Epithelial cell of esophagus (primary cell): ENCODE results near the gene ARHGEF39.

ENCODE experiments used
- DNase-seq: peaks from one replicate; pipeline ENCODE4 v3.0.0; 2010; ENCODE audit warnings: low read depth
- H3K4me3 ChIP-seq: 2 replicates; pipeline ENCODE4 v1.5.1; 2011; ENCODE audit warnings: mild to moderate bottlenecking, low read length, control low read depth
- TF ChIP-seq, protein P1 (sequence below): IDR thresholded peaks from 2 replicates; pipeline ENCODE4 v1.5.1; 2011; ENCODE audit warnings: low read depth, mild to moderate bottlenecking, low read length, control low read depth, inconsistent platforms; ENCODE audit not compliant: insufficient read depth; ENCODE audit errors: missing control alignments

The ARHGEF39 gene

GRCh38 chr9:35710818-35711500 is 46.0 kb upstream of the ARHGEF39 start:
- TF ChIP-seq, protein P1, sequence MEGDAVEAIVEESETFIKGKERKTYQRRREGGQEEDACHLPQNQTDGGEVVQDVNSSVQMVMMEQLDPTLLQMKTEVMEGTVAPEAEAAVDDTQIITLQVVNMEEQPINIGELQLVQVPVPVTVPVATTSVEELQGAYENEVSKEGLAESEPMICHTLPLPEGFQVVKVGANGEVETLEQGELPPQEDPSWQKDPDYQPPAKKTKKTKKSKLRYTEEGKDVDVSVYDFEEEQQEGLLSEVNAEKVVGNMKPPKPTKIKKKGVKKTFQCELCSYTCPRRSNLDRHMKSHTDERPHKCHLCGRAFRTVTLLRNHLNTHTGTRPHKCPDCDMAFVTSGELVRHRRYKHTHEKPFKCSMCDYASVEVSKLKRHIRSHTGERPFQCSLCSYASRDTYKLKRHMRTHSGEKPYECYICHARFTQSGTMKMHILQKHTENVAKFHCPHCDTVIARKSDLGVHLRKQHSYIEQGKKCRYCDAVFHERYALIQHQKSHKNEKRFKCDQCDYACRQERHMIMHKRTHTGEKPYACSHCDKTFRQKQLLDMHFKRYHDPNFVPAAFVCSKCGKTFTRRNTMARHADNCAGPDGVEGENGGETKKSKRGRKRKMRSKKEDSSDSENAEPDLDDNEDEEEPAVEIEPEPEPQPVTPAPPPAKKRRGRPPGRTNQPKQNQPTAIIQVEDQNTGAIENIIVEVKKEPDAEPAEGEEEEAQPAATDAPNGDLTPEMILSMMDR: no peak
- DNase-seq: no peak
- no peak overlapping the region for H3K4me3 ChIP-seq

GRCh38 chr9:35708146-35708545 is 43.2 kb upstream of the ARHGEF39 start:
- no peak overlapping the region for H3K4me3 ChIP-seq
- TF ChIP-seq, protein P1: no peak
- no peak for DNase-seq

DNA sequence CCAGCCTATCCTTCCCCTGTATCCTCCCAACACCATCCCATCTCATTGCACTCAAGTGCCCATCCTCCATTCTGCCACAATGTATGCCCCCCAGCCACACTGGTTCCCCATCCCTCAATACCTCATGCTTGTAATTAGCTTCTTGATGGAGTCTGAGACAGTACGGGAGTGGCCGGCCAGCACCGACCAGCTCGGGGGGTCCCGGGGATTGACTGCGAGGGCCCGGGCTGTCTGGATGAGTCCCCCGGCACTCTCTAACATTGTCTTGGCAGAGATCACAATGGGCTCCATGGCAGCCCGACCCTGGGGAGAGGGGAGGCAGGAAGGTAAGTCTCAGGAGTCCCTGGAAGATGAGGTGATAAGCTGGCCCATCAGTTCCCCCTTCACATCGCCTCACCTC is 42.0 kb upstream of the ARHGEF39 start:
- TF ChIP-seq, protein P1: no peak
- DNase-seq: no peak
- no peak overlapping the region for H3K4me3 ChIP-seq

GRCh38 chr9:35705836-35706430 is 40.9 kb upstream of the ARHGEF39 start:
- TF ChIP-seq, protein P1: no peak
- no peak for DNase-seq
- no peak overlapping the region for H3K4me3 ChIP-seq

DNA sequence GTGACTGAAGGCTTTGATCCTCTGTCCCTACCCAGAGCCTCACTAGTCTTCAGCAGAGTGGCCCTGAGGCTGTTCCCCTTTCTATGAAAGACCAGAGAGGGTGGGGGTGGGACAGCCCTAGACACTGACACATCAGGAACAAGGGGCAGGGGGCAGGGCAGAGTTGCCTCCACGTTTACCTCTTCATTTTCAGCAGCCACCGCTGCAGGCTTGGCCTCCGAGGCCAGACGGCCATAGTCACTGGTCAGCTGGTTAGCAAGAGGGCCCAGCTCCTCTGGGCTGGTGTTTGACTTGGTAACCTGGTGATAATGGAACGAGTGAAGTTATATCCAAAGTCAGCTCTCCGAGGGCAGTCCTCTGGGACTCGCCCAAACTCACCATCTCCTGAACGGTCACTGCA is 40.4 kb upstream of the ARHGEF39 start:
- TF ChIP-seq, protein P1: no peak
- no peak for DNase-seq

GRCh38 chr9:35703906-35704672 is 39.1 kb upstream of the ARHGEF39 start:
- no peak overlapping the region for H3K4me3 ChIP-seq
- DNase-seq: no peak
- TF ChIP-seq, protein P1: no peak

More for the DNA sequence above, 40.4 kb upstream of the ARHGEF39 start:
- no peak overlapping the region for H3K4me3 ChIP-seq

GRCh38 chr9:35702696-35703095 is 37.7 kb upstream of the ARHGEF39 start:
- no peak overlapping the region for H3K4me3 ChIP-seq
- no peak for DNase-seq
- TF ChIP-seq, protein P1: no peak
